Stimulated activated CD8-positive, alpha-beta memory T cell treated with anti-CD3 and anti-CD28 coated beads, Interleukin-4, amount 100 ng/mL, for 24 hours (primary cell): ENCODE results near the gene MTARC2.

ENCODE experiments used
- DNase-seq: peaks from one replicate; pipeline ENCODE4 v3.0.0-alpha.2; 2020; ENCODE audit warnings: low read depth

The MTARC2 gene

GRCh38 chr1:220828950-220829586 lies 80.9 kb downstream of the MTARC2 start:
- no peak for DNase-seq

GRCh38 chr1:220833436-220833835 lies 85.3 kb downstream of the MTARC2 start:
- no peak for DNase-seq
